GM21825 (cell line): Measurements from ENCODE around the gene PLRG1.

Experiments
- ATAC-seq: cut with Tn5 transposase; IDR thresholded peaks from one replicate; pipeline ENCODE4 v1.9.1; 2021; ENCODE audit warnings: mild to moderate bottlenecking, moderate library complexity; ENCODE audit not compliant: unreplicated experiment

The PLRG1 gene

GRCh38 chr4:154574311-154574710 lies 24.1 kb upstream of the PLRG1 start:
- no peak for ATAC-seq

DNA sequence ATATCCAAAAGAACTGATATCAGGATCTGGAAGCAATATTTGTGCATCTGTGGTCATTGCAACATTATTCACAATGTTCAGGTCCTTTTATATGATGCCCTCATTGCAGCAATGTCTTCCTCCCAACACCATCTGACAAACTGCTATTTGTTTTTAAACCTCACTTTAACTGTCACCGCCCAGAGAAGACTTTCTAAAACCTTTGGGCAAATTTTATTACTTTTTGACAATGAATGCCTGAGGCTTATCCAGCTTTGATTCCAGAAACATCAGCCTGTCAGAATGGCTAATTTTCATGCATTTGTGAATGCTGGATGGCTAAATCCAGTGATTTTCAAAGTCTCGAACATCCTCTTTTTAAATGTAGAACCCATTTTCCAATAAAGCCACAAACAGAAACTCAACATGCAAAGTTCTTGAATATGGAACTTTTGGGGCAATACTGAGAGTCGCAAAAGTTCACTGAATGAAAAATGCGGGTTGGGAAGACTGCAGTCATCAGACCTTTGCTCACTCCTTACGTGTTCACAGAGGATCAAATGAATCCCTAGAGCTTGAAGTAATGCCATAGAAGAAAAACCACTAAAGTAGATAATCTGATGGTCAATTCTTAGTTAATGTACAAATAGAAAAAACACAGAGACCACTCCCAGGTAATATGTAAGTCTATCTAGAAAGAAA lies 23.1 kb upstream of the PLRG1 start:
- ATAC-seq, result no peak

DNA sequence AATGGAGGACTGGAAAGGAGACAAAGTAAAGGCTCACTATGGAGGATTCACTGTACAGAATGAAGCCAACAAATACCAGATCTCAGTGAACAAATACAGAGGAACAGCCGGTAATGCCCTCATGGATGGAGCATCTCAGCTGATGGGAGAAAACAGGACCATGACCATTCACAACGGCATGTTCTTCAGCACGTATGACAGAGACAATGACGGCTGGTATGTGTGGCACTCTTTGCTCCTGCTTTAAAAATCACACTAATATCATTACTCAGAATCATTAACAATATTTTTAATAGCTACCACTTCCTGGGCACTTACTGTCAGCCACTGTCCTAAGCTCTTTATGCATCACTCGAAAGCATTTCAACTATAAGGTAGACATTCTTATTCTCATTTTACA lies 19.4 kb upstream of the PLRG1 start:
- ATAC-seq, result no peak

DNA sequence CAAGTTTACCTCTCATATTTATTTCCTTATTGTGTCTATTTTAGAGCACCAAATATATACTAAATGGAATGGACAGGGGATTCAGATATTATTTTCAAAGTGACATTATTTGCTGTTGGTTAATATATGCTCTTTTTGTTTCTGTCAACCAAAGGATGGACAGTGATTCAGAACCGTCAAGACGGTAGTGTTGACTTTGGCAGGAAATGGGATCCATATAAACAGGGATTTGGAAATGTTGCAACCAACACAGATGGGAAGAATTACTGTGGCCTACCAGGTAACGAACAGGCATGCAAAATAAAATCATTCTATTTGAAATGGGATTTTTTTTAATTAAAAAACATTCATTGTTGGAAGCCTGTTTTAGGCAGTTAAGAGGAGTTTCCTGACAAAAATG lies 18.8 kb upstream of the PLRG1 start:
- ATAC-seq, result no peak

GRCh38 chr4:154566639-154567204 lies 16.5 kb upstream of the PLRG1 start:
- ATAC-seq, result no peak

DNA sequence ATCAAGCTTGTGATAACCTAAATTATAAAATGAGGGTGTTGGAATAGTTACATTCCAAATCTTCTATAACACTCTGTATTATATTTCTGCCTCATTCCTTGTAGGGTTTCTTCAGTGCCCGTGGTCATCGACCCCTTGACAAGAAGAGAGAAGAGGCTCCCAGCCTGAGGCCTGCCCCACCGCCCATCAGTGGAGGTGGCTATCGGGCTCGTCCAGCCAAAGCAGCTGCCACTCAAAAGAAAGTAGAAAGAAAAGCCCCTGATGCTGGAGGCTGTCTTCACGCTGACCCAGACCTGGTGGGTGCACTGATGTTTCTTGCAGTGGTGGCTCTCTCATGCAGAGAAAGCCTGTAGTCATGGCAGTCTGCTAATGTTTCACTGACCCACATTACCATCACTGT lies 15.5 kb upstream of the PLRG1 start:
- ATAC-seq, result no peak

DNA sequence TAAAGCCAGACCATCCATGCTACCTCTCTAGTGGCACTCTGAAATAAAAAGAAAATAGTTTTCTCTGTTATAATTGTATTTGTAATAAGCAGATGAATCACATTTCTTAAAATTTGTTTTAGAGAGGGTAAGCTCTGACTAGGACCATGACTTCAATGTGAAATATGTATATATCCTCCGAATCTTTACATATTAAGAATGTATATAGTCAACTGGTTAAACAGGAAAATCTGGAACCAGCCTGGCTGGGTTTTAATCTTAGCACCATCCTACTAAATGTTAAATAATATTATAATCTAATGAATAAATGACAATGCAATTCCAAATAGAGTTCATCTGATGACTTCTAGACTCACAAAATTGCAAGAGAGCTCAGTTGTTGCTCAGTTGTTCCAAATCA lies 14.1 kb upstream of the PLRG1 start:
- no peak for ATAC-seq

GRCh38 chr4:154562697-154563254 lies 12.6 kb upstream of the PLRG1 start, which contains the start of gene FGB:
TSS of gene FGB (plus strand) at chr4:154563011. CDS start at chr4:154563019, 8 bp downstream.
- no peak for ATAC-seq

- no peak for ATAC-seq
These were observed 10.6 kb upstream of the PLRG1 start for GRCh38 chr4:154560824-154561231.

DNA sequence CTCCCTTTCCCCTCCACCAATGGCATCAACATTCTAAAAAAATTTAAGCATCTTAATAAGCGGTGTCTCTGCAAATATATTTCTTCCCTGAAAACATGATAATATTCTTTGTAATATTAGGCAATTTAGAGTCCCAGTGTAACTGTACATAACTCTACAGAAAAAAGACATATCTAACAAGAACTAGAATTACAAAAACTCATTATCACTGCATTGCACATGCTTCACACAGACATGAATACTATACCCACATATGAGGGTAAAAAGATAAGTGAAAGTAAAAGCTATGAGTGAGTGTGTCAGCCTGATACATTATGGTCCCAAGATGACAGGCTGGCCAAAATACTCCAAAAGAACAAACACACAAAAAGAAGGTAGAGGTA lies 10.2 kb upstream of the PLRG1 start:
- ATAC-seq, result no peak

DNA sequence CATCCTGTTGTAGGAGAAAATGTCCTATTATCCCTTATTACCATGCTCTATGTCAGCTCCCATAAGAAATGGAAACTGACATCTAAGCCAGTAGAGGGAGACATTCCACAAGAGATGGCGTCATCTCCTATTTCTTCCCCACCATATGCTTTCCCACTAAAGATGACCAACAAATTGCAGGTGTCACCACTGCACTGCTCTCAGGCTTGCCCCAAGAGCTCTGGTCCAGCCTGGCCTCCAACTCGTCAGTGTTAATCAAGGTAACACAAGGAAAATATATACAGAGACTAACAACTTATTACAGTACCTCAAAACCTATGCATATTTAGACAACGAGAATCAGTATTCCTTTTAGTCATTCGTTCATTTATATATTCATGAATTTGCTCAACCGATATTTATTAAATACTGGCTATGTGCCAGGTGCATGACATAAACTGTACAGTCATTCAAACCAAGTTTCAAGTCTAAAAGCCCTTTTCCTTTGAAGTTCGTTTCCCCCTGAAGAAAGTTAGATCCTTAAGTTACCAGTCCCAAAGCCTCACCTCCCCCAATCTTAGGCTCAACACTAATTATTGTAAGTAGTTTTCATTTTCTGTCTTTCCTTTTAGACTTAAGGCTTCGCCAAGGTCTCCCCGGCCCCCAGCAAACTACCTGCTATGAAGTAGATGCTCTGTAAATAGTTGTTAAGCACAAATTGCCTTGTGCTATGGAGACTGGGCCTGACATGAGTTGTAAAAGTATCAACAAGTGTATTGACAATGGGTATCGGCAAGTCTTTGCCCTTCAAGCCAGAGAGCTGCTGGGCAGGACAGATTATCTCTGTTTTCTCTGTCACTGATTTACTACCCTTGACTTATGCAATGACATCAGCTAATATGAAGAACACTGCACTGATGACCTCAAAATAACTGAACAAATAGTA lies 9.6 kb upstream of the PLRG1 start:
- peak; percentile 69 for ATAC-seq

DNA sequence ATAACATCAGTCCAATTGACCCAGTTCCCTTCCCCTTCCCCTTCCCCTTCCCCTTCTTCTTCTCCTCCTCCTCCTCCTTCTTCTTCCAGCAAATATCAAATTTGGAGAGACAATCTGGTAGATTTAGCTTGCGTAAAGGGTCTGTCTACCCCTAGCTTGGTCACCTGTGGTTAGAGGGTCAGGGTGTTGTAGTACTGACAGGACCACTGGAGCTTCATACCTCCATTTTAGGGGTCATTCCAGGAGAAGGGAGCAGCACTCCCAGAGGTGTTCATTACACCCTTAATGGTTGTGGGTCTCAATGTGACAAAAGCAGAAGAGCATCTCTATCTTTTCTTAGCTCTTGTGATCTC lies 8.9 kb upstream of the PLRG1 start:
- ATAC-seq, result peak; percentile 23

DNA sequence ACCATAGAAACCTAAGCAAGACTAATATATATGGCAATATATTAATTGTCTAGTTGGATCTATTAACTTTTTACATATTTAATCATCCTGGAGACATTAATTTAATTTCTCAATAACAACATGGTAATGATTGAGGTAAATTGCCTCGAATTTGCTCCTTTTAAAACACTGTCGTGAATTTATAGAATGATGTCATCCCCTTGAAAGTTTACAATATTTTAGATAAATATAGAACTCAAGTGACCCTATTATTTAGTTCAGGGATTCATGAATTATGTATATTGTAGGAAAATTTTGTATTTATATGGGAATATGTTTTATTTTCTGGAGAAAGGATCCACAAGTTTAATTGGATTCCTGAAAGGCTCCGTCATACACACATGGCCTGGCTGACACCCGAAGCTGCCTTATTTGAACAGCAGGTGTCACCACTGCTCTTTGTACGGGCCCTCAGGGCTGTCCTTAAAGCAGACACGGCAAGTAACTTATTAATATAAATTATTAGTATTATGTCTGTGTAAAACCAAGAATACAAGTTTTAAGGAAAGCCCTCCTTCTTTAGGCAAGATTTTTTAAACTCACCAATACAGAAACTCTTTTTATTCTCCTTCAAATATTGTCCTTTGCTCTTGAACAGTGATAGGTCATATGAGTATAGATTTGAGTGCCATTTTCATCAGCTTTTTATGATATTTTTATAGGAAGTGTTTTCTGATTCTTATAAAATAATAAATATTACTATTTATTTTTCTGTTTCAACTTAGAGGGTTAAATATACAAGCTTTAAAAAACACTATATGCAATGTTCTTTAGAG lies 1.9 kb upstream of the PLRG1 start:
- ATAC-seq, result peak; percentile 40

- no peak for ATAC-seq
These were observed 4.5 kb downstream of the PLRG1 start for GRCh38 chr4:154545689-154546088.

DNA sequence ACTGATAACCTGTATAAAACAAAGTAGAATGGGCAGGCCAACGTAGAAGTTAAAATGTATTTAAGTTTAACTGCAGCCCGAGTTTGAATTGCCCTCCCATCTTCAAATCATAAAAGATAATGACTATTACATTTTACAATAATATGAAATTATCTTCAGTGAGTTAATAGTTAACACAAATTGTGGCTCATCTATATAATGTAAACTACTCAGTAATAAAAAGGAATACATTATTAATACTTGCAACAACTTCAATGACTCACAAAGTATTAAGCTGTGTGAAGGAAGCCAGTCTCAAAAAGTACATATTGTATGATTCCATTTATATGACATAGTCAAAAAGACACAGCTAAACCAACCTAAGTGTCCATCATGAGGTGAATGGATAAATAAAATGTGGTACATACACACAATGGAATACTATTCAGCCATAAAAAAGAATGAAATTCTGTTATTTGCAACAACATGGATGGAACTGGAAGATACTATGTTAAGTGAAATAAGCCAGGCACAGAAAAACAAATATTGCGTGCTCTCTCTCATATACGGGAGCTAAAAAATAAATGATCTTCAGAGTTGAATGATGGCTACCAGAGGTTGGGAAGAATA lies 7.8 kb downstream of the PLRG1 start:
- ATAC-seq, result no peak

DNA sequence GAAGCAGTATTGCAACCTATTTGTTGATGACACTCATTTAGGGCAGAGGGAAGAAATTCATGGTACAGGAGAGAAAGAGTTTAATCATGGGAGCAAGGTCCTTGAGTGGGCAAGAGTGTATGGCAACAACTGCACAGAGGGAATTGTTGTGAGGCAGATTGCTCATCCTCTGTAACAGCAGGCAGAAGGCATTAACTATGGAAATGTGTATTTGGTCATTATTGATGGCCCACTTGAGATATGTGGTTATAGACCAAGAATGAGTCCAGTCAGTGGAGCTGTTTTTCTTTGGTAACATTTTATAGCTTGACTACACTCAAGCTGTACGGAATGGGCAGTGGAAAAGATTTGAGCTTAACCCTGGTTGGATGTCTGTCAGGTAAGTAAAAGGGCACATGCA lies 15.9 kb downstream of the PLRG1 start:
- no peak for ATAC-seq

DNA sequence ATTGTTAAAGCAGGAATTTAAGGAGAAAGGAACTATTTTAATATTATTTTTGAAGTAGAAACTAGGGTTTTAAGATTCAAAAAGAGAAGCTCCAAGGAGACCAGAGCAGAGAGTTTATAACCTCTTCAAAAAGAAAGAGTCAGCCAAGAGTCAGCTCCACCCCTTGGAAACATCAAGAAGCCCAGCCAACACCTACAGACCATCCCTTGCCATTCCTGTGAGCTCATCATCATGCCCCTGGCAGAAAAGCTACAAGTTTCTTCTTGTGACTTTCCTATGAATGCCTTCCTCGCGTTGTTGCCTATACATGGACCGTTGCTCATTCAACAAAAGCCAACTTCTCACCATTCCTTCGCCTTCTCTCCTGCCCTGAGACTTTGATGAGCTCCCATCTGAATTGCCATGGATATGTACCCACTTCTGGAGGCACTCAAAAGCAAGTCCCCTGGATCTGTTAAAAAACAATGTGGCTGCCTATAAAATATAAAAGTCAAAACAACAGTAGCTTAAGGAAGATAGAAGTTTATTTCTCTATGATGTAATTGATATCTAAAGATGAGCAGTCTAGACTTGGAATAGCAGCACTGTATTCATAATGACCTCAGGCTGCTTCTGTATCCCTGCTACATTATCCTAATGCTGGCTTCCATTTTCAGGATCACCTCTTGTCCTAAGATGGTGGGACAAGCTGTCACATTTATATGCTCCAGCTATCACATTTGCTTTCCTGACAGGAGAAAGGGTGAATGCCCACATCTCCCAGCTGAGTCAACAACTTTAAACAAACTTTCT lies 20.3 kb downstream of the PLRG1 start:
- ATAC-seq, result no peak

DNA sequence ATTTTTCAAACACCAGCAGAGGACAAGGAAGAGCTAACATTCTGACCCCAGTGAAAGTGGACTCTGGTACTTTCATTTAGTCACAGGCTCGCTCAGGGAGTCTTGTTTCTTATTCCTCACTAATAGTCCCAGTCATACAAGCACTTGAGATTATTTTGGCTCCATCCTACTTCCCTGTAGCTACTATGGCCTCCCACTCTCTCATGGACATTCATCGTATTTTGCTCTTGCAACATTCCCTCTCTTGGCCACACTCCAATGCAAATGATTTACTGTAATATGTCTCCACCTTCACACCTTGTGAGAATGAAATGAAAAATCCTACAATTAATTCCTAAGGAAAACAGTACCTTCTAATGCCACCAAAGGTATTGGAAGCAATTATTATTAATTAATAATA lies 21.3 kb downstream of the PLRG1 start:
- ATAC-seq, result no peak

- ATAC-seq, result no peak
These were observed 22.9 kb downstream of the PLRG1 start for GRCh38 chr4:154527308-154527707.

DNA sequence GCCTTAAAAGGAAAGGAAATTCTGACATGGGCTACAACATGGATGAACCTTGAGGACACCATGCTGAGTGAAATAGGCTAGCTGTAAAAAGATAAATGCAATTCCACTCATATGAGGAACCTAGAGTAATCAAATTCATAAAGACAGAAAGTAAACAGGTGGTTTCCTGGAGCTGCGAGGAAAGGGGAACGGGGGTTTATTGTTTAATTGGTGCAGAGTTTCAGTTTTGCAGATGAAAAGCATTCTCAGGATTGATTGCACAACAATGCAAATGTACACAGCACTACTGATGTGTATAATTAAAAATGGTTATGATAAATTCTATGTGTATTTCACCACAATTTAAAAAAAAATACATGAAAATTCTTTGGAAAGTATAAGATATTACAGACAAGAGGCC lies 24.0 kb downstream of the PLRG1 start:
- ATAC-seq, result no peak
